OCI-LY7 (cell line): ENCODE results near the gene FUBP3.

Experiments used
- CTCF ChIP-seq: fragments of 200-600 bp; sonication (generic); conservative IDR thresholded peaks from 2 replicates; pipeline ENCODE4 v1.5.1; 2014; ENCODE audit warnings: mild to moderate bottlenecking, antibody characterized with exemption, low read length, moderate library complexity, mixed read lengths
- EZH2phosphoT487 ChIP-seq: fragments of 200-600 bp; sonication (generic); IDR thresholded peaks from 2 replicates; pipeline ENCODE4 v1.6.1; 2018; ENCODE audit warnings: low read depth, borderline replicate concordance, mild to moderate bottlenecking, mixed run types, antibody characterized with exemption, low read length, moderate library complexity, mixed read lengths

- TF ChIP-seq CTCF (no peak), EZH2phosphoT487 (no peak)
Observed at GRCh38 chr9:130651221-130651620, 71.8 kb downstream of the FUBP3 start.
